ENCODE measurements around the gene KIRREL3. TPM values are rescaled to one million over a fixed set of nuclear protein-coding genes. Genes with fewer than 3 reads are reported as not detected.

KIRREL3 gene
- total RNA-seq, 2 donors from 2014 or later, result 0.61 to 0.64 TPM

GRCh38 chr11:126645186-126645585, 355.4 kb downstream of the KIRREL3 start:
- DNase-seq, result no peak
- H3K36me3 ChIP-seq, result no peaks in the 10 kb centered on the region
- no peak overlapping the region for H3K9ac ChIP-seq (ENCODE audit: low read depth in 2 of 2, low read length in 2 of 2)
- no peaks in the 10 kb centered on the region for H3K4me1 ChIP-seq
- no peak for TF ChIP-seq CTCF (IDR thresholded peaks at IDR 0.05)
- intact Hi-C loops (cut with DNase I), result no loop called here
- H3K4me3 ChIP-seq, result no peak overlapping the region
- H3K27ac ChIP-seq, result no peak overlapping the region
- H3K27me3 ChIP-seq, result no peaks in the 10 kb centered on the region
- H3K9me3 ChIP-seq, result no peaks in the 10 kb centered on the region

GRCh38 chr11:126640186-126640585, 360.4 kb downstream of the KIRREL3 start:
- no peak for DNase-seq
- H3K9me3 ChIP-seq, result no peaks in the 10 kb centered on the region
- H3K4me1 ChIP-seq, result no peaks in the 10 kb centered on the region
- H3K9ac ChIP-seq (ENCODE audit: low read depth in 2 of 2, low read length in 2 of 2), result no peak overlapping the region
- TF ChIP-seq CTCF (IDR thresholded peaks at IDR 0.05), result no peak
- intact Hi-C loops (cut with DNase I), result no loop called here
- H3K27ac ChIP-seq, result no peak overlapping the region
- H3K27me3 ChIP-seq, result no peaks in the 10 kb centered on the region
- no peak overlapping the region for H3K4me3 ChIP-seq
- H3K36me3 ChIP-seq, result no peaks in the 10 kb centered on the region

- H3K4me1 ChIP-seq, result no peaks in the 10 kb centered on the region
- TF ChIP-seq CTCF (IDR thresholded peaks at IDR 0.05), result no peak
- H3K9ac ChIP-seq (ENCODE audit: low read depth in 2 of 2, low read length in 2 of 2), result no peak overlapping the region
- H3K27ac ChIP-seq, result no peak overlapping the region
- no peak for DNase-seq
- intact Hi-C loops (cut with DNase I), result no loop called here
- H3K27me3 ChIP-seq, result no peaks in the 10 kb centered on the region
- no peaks in the 10 kb centered on the region for H3K9me3 ChIP-seq
- H3K4me3 ChIP-seq, result no peak overlapping the region
- no peaks in the 10 kb centered on the region for H3K36me3 ChIP-seq
These were observed 360.9 kb downstream of the KIRREL3 start for GRCh38 chr11:126639692-126640091.

- Histone ChIP-seq H3K4me1 (no peaks in the 10 kb centered on the region), H3K27me3 (no peaks in the 10 kb centered on the region), H3K27ac (no peak overlapping the region), H3K36me3 (no peaks in the 10 kb centered on the region), H3K4me3 (no peak overlapping the region), H3K9me3 (no peaks in the 10 kb centered on the region), H3K9ac (ENCODE audit: low read depth in 2 of 2, low read length in 2 of 2) (no peak overlapping the region)
- TF ChIP-seq CTCF (IDR thresholded peaks at IDR 0.05), result no peak
- intact Hi-C loops (cut with DNase I), result no loop called here
- no peak for DNase-seq
These were observed 361.9 kb downstream of the KIRREL3 start for GRCh38 chr11:126638648-126639047.

- Histone ChIP-seq H3K27me3 (no peaks in the 10 kb centered on the region), H3K9ac (ENCODE audit: low read depth in 2 of 2, low read length in 2 of 2) (no peak overlapping the region), H3K4me3 (no peak overlapping the region), H3K9me3 (no peaks in the 10 kb centered on the region), H3K4me1 (no peaks in the 10 kb centered on the region), H3K36me3 (no peaks in the 10 kb centered on the region), H3K27ac (no peak overlapping the region)
- intact Hi-C loops (cut with DNase I), result no loop called here
- DNase-seq, result no peak
- no peak for TF ChIP-seq CTCF (IDR thresholded peaks at IDR 0.05)
These were observed 362.8 kb downstream of the KIRREL3 start for GRCh38 chr11:126637795-126638175.
